Measurements from ENCODE around the gene INPP4B.
"Not testable (repeated sequence)": the region's sequence is repeated elsewhere in the genome, so short reads cannot be mapped to it uniquely, and the experiment has no call there.

INPP4B gene

DNA sequence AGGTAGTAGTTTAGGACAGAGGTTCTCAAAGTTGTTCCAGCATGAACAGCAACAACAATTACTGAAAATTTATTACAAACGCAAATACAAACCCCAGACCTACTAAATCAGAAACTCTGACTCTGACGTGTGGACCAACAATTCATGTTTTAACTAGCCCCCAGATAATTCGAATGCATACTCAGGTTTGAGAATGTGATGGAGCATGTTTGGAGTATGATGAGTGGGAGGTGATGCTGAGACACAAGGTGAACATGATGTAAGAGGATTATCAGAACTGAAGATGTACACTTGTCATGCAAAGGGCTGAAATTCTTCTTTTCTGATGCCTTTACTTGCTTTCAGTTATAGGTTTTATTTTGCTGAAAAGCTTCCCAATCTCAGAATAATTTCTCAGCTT lies 323.0 kb downstream of the INPP4B start:
- DNase-seq (ENCODE audit: low read depth): no peak
- no peak overlapping the region for H3K4me3 ChIP-seq (ENCODE audit: low read depth, low read length)

DNA sequence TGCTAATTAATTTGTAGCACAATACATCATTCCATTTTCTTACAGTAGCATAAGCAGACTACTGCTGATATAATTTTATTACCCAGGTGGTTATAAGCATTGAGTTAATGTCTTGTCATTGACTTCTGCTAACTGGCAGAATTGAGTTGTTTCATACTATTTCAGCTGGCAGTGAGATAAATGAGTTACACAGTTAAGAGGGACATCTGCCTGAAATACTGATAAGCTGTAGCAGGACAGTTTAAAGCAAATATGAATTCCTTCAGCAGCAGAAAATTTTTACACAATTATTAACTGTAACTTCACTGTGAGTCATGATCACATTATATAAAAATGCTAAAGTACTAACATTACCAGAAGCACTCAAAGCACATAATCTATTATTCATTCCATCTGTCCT lies 326.8 kb downstream of the INPP4B start:
- TF ChIP-seq, protein P1, sequence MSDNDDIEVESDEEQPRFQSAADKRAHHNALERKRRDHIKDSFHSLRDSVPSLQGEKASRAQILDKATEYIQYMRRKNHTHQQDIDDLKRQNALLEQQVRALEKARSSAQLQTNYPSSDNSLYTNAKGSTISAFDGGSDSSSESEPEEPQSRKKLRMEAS (IDR thresholded peaks at IDR 0.05; ENCODE audit: low read depth, low read length): no peak
- TF ChIP-seq, protein P2, sequence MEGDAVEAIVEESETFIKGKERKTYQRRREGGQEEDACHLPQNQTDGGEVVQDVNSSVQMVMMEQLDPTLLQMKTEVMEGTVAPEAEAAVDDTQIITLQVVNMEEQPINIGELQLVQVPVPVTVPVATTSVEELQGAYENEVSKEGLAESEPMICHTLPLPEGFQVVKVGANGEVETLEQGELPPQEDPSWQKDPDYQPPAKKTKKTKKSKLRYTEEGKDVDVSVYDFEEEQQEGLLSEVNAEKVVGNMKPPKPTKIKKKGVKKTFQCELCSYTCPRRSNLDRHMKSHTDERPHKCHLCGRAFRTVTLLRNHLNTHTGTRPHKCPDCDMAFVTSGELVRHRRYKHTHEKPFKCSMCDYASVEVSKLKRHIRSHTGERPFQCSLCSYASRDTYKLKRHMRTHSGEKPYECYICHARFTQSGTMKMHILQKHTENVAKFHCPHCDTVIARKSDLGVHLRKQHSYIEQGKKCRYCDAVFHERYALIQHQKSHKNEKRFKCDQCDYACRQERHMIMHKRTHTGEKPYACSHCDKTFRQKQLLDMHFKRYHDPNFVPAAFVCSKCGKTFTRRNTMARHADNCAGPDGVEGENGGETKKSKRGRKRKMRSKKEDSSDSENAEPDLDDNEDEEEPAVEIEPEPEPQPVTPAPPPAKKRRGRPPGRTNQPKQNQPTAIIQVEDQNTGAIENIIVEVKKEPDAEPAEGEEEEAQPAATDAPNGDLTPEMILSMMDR (IDR thresholded peaks at IDR 0.05; ENCODE audit: low read depth, low read length): no peak
- TF ChIP-seq MYC (IDR thresholded peaks at IDR 0.05; ENCODE audit: low read depth, low read length) (no peak), POLR2A (IDR thresholded peaks at IDR 0.05; ENCODE audit: extremely low read depth, insufficient read length) (no peak)
- no peak overlapping the region for H3K4me3 ChIP-seq (ENCODE audit: low read depth, low read length)
- no peak for DNase-seq (ENCODE audit: low read depth)

More for the DNA sequence above, 323.0 kb downstream of the INPP4B start:
- no peak for TF ChIP-seq POLR2A (IDR thresholded peaks at IDR 0.05; ENCODE audit: extremely low read depth, insufficient read length)
- no peak for TF ChIP-seq MYC (IDR thresholded peaks at IDR 0.05; ENCODE audit: low read depth, low read length)
- TF ChIP-seq, protein P2 (IDR thresholded peaks at IDR 0.05; ENCODE audit: low read depth, low read length): no peak
- TF ChIP-seq, protein P1 (IDR thresholded peaks at IDR 0.05; ENCODE audit: low read depth, low read length): no peak

DNA sequence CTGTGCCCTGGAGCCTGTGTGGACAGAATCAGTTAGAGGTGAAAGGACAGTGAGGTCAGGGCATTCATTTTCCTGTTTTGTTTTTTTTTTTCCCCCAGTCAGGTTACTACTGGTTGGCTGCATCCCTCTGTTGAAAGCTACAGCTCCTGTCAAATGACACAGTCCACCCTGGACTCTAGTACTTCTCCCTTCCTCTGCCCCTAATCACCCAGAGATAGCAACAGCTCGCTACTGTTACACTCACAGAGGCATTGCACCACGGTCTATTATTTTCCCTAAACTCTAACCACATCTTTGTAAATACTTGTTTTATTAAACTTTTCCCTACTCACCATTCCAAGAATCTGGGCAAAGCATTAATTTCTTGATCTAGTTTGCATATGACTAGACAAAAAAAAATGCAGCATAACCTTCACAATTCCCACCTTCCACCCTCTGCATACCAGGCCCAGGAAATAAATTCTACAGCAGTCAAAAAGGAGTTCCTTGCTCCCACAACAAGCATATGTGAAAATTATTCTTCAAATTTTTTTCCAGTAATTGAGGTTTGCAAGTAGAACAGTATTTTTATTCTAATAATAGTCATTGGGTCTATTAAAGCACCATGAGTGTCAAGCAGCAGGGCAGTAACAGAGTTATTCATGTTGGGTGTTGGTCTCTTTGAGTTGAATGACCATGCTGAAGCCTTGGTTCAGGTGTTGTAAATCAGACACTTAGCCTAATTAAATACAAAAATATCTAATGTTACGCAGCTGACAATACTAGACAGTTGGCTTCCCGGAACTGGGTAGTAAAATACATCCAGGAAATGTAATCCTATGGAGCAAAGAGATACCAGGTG lies 329.2 kb downstream of the INPP4B start:
- H3K4me3 ChIP-seq (ENCODE audit: low read depth, low read length): no peak overlapping the region
- DNase-seq (ENCODE audit: low read depth): no peak
- TF ChIP-seq MYC (IDR thresholded peaks at IDR 0.05; ENCODE audit: low read depth, low read length) (no peak), POLR2A (IDR thresholded peaks at IDR 0.05; ENCODE audit: extremely low read depth, insufficient read length) (no peak)
- TF ChIP-seq, protein P1 (IDR thresholded peaks at IDR 0.05; ENCODE audit: low read depth, low read length): no peak
- TF ChIP-seq, protein P2 (IDR thresholded peaks at IDR 0.05; ENCODE audit: low read depth, low read length): no peak

DNA sequence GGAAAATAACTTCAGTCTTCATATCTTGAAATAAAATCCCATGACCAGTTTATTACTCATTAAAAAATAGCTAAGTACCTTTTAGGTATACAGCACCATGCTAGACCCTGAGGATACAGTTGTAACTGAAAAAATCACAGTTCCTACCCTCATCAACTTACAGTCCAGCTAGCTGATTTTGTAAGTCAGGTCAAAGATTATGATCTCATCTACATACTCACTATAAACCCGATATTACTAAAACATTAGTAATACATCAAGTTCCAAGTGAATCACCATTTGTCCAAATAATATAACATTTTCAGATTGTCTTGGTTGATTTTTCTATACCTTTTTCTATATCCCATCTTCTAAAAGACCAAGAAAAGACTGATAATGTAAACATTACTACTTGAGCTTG lies 333.9 kb downstream of the INPP4B start:
- no peak for DNase-seq (ENCODE audit: low read depth)
- no peak for TF ChIP-seq MYC (IDR thresholded peaks at IDR 0.05; ENCODE audit: low read depth, low read length)
- TF ChIP-seq, protein P1 (IDR thresholded peaks at IDR 0.05; ENCODE audit: low read depth, low read length): no peak
- TF ChIP-seq, protein P2 (IDR thresholded peaks at IDR 0.05; ENCODE audit: low read depth, low read length): no peak
- no peak for TF ChIP-seq POLR2A (IDR thresholded peaks at IDR 0.05; ENCODE audit: extremely low read depth, insufficient read length)
- H3K4me3 ChIP-seq (ENCODE audit: low read depth, low read length): no peak overlapping the region

DNA sequence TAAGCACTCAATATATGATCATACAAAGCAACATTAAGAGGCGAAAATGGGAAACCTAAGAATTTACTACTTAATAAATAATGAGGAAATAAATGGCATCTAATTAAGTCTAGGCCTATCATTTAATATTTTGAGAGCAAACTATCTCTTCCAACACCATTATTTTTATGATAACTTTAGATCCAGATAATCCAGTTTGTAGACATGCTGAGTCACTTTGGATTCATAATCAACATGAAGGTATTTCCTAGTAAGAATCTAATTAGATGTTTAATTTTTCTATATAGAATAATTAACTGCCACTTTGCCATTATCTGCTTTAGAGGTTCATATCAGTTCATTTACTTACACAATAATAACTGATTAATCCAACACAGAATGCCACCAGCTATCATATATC lies 336.2 kb downstream of the INPP4B start:
- no peak overlapping the region for H3K4me3 ChIP-seq (ENCODE audit: low read depth, low read length)
- DNase-seq (ENCODE audit: low read depth): no peak
- no peak for TF ChIP-seq MYC (IDR thresholded peaks at IDR 0.05; ENCODE audit: low read depth, low read length)
- no peak for TF ChIP-seq POLR2A (IDR thresholded peaks at IDR 0.05; ENCODE audit: extremely low read depth, insufficient read length)
- TF ChIP-seq, protein P1 (IDR thresholded peaks at IDR 0.05; ENCODE audit: low read depth, low read length): no peak
- TF ChIP-seq, protein P2 (IDR thresholded peaks at IDR 0.05; ENCODE audit: low read depth, low read length): no peak

DNA sequence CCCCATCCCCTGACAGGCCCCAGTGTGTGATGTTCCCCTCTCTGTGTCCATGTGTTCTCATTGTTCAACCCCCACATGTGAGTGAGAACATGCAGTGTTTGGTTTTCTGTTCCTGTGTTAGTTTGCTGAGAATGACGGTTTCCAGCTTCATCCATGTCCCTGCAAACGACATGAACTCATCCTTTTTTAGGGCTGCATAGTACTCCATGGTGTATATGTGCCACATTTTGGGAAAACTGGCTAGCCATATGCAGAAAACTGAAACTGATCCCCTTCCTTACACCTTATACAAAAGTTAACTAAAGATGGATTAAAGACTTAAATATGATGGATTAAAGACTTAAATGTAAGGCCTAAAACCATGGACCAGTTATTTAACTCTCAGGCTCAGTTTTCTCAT lies 336.7 kb downstream of the INPP4B start:
- DNase-seq (ENCODE audit: low read depth); H3K4me3 ChIP-seq (ENCODE audit: low read depth, low read length): not testable (repeated sequence)

Measured in NB4 (cell line).